Neuronal stem cell (in vitro differentiated cells): ENCODE results near the gene ARHGAP9.

Experiments
- DNase-seq: peaks from one replicate; pipeline ENCODE4 v3.0.0-alpha.2; 2013; ENCODE audit warnings: low spot score
- H2AFZ ChIP-seq: one replicate; pipeline ENCODE4 v1.6.1; 2013; ENCODE audit warnings: mild to moderate bottlenecking, low read length, inconsistent platforms
- H2AK5ac ChIP-seq: 2 replicates; pipeline ENCODE4 v1.6.1; 2013; ENCODE audit warnings: low read depth, mild to moderate bottlenecking, inconsistent platforms, low read length, moderate library complexity, mixed read lengths
- H2BK120ac ChIP-seq: 2 replicates; pipeline ENCODE4 v1.6.1; 2013; ENCODE audit warnings: low read depth, mild to moderate bottlenecking, inconsistent platforms, low read length, moderate library complexity, mixed read lengths
- H2BK12ac ChIP-seq: one replicate; pipeline ENCODE4 v1.6.1; 2013; ENCODE audit warnings: low read length, inconsistent platforms
- H2BK15ac ChIP-seq: 2 replicates; pipeline ENCODE4 v1.6.1; 2013; ENCODE audit warnings: mild to moderate bottlenecking, low read length, inconsistent platforms, mixed read lengths
- H2BK5ac ChIP-seq: one replicate; pipeline ENCODE4 v1.6.1; 2013; ENCODE audit warnings: inconsistent platforms, mild to moderate bottlenecking, low read length, moderate library complexity
- H3K14ac ChIP-seq: one replicate; pipeline ENCODE4 v1.6.1; 2013; ENCODE audit warnings: low read length, inconsistent platforms
- H3K18ac ChIP-seq: 2 replicates; pipeline ENCODE4 v1.6.1; 2013; ENCODE audit warnings: low read length, inconsistent platforms
- H3K23ac ChIP-seq: 2 replicates; pipeline ENCODE4 v1.6.1; 2013; ENCODE audit warnings: low read depth, mild to moderate bottlenecking, mixed read lengths, low read length, inconsistent platforms; ENCODE audit not compliant: poor library complexity
- H3K27ac ChIP-seq: replicated peaks from 3 replicates; pipeline ENCODE4 v1.5.1; 2013; ENCODE audit warnings: low read length, inconsistent platforms
- H3K27me3 ChIP-seq, 3 experiments: 2 replicates each; pipeline ENCODE4 v1.6.1; 2013; ENCODE audit warnings: low read length in 3 of 3, mild to moderate bottlenecking in 2 of 3, inconsistent platforms in 1 of 3, low read depth in 1 of 3, mixed read lengths in 1 of 3, moderate library complexity in 1 of 3; ENCODE audit not compliant: control insufficient read depth in 3 of 3, insufficient read depth in 3 of 3
- H3K36me3 ChIP-seq, 2 donors: replicated peaks in 1 of 2; 2 replicates each; pipeline ENCODE4 v1.6.1; 2013; ENCODE audit warnings: low read length in 2 of 2; ENCODE audit not compliant: control insufficient read depth in 2 of 2, insufficient read depth in 2 of 2
- H3K4ac ChIP-seq: 2 replicates; pipeline ENCODE4 v1.6.1; 2013; ENCODE audit warnings: inconsistent platforms, mild to moderate bottlenecking, low read length, moderate library complexity
- H3K4me1 ChIP-seq, 2 donors: 1 replicate in 1 of 2; 2 replicates in 1 of 2; pipeline ENCODE4 v1.6.1; 2013; ENCODE audit warnings: low read length in 2 of 2, low read depth in 1 of 2; ENCODE audit not compliant: control insufficient read depth in 2 of 2, insufficient read depth in 1 of 2
- H3K4me2 ChIP-seq: one replicate; pipeline ENCODE4 v1.6.1; 2013; ENCODE audit warnings: mild to moderate bottlenecking, low read length, inconsistent platforms; ENCODE audit not compliant: insufficient read depth, poor library complexity, severe bottlenecking
- H3K4me3 ChIP-seq, 2 donors: 2 replicates each; pipeline ENCODE4 v1.5.1; 2013; ENCODE audit warnings: low read length in 2 of 2, mild to moderate bottlenecking in 2 of 2, inconsistent platforms in 1 of 2, moderate library complexity in 1 of 2
- H3K79me1 ChIP-seq: one replicate; pipeline ENCODE4 v1.6.1; 2013; ENCODE audit warnings: low read depth, mild to moderate bottlenecking, inconsistent platforms, low read length, moderate library complexity
- H3K9ac ChIP-seq: one replicate; pipeline ENCODE4 v1.6.1; 2013; ENCODE audit warnings: mild to moderate bottlenecking, low read depth, low read length, inconsistent platforms; ENCODE audit not compliant: poor library complexity
- H3K9me3 ChIP-seq, 2 donors: replicated peaks in 1 of 2; 2 replicates each; pipeline versions ENCODE3 to v1.6.1; 2013; ENCODE audit warnings: low read length in 2 of 2, mild to moderate bottlenecking in 2 of 2, inconsistent platforms in 1 of 2, low read depth in 1 of 2, mixed read lengths in 1 of 2, moderate library complexity in 1 of 2; ENCODE audit not compliant: control insufficient read depth in 2 of 2, insufficient read depth in 1 of 2
- H4K8ac ChIP-seq: one replicate; pipeline ENCODE4 v1.6.1; 2013; ENCODE audit warnings: low read depth, mild to moderate bottlenecking, inconsistent platforms, low read length, moderate library complexity
- H4K91ac ChIP-seq: one replicate; pipeline ENCODE4 v1.6.1; 2013; ENCODE audit warnings: low read length, low read depth, mild to moderate bottlenecking, inconsistent platforms; ENCODE audit not compliant: poor library complexity
- WGBS, 2 donors: extraction: QIAGEN DNeasy Blood & Tissue Kit; methylation state at CpG; one replicate each; pipeline ENCODE4 v1.1.7; 2013; ENCODE audit warnings: missing lambda C conversion rate in 2 of 2, mixed read lengths in 1 of 2; ENCODE audit not compliant: insufficient read length in 2 of 2, insufficient replicate concordance in 1 of 2; ENCODE audit errors: extremely low coverage in 2 of 2; 5-methylcytosine and 5-hydroxymethylcytosine counted together

The ARHGAP9 gene

GRCh38 chr12:57491393-57492280 lies 12.0 kb upstream of the ARHGAP9 start:
- H3K14ac ChIP-seq = no peak overlapping the region
- no peak overlapping the region for H3K18ac ChIP-seq
- H2BK120ac ChIP-seq = no peak overlapping the region
- no peak overlapping the region for H3K9ac ChIP-seq
- no CpG with 5 or more reads among the region's 15 CpGs for WGBS, 2 donors
- H2BK12ac ChIP-seq = no peak overlapping the region
- no peak overlapping the region for H2AFZ ChIP-seq
- H4K8ac ChIP-seq = no peak overlapping the region
- peaks cover 3% of the 10 kb centered on the region in 2 donors for H3K4me1 ChIP-seq
- H3K23ac ChIP-seq = no peak overlapping the region
- H2BK5ac ChIP-seq = no peak overlapping the region
- no peak overlapping the region for H2AK5ac ChIP-seq
- H3K79me1 ChIP-seq = peaks cover 10% of the 10 kb centered on the region
- no peak overlapping the region for H3K27ac ChIP-seq
- no peak overlapping the region for H2BK15ac ChIP-seq
- H3K4ac ChIP-seq = no peak overlapping the region
- H3K4me3 ChIP-seq = no peak overlapping the region
- DNase-seq = no peak
- peaks cover 29 to 58% of the 10 kb centered on the region in 2 donors for H3K36me3 ChIP-seq
- H3K4me2 ChIP-seq = no peak overlapping the region
- peaks cover 0 to 6% of the 10 kb centered on the region in 2 donors for H3K9me3 ChIP-seq
- no peaks in the 10 kb centered on the region for H3K27me3 ChIP-seq
- H4K91ac ChIP-seq = no peak overlapping the region

GRCh38 chr12:57490126-57490525 lies 10.5 kb upstream of the ARHGAP9 start:
- Histone ChIP-seq H2BK15ac (no peak overlapping the region), H2AFZ (no peak overlapping the region), H3K27ac (no peak overlapping the region), H2BK12ac (no peak overlapping the region), H2BK120ac (no peak overlapping the region), H3K4ac (no peak overlapping the region), H4K8ac (no peak overlapping the region), H3K27me3 (no peaks in the 10 kb centered on the region), H3K9me3 (peaks cover 0 to 6% of the 10 kb centered on the region in 2 donors), H3K9ac (no peak overlapping the region), H3K36me3 (peaks cover 27 to 48% of the 10 kb centered on the region in 2 donors), H3K23ac (no peak overlapping the region), H2AK5ac (no peak overlapping the region), H3K4me2 (no peak overlapping the region), H3K14ac (no peak overlapping the region), H4K91ac (no peak overlapping the region), H3K18ac (no peak overlapping the region), H3K4me1 (peaks cover 3% of the 10 kb centered on the region in 2 donors), H2BK5ac (no peak overlapping the region), H3K4me3 (peak overlapping the region in 1 of 2 donors; percentile 17), H3K79me1 (peaks cover 10% of the 10 kb centered on the region)
- no CpG with 5 or more reads among the region's 4 CpGs for WGBS, 2 donors
- DNase-seq = no peak

GRCh38 chr12:57489157-57489641 lies 9.5 kb upstream of the ARHGAP9 start:
- no peak overlapping the region for H3K4ac ChIP-seq
- peak overlapping the region; percentile 23 for H3K4me2 ChIP-seq
- no peak overlapping the region for H2AFZ ChIP-seq
- H3K23ac ChIP-seq = no peak overlapping the region
- no peak overlapping the region for H3K14ac ChIP-seq
- H4K91ac ChIP-seq = no peak overlapping the region
- H3K36me3 ChIP-seq = peaks cover 27 to 47% of the 10 kb centered on the region in 2 donors
- no peak overlapping the region for H3K18ac ChIP-seq
- H2BK5ac ChIP-seq = no peak overlapping the region
- H2AK5ac ChIP-seq = no peak overlapping the region
- no CpG with 5 or more reads among the region's 5 CpGs for WGBS, 2 donors
- H2BK12ac ChIP-seq = no peak overlapping the region
- peaks cover 0 to 6% of the 10 kb centered on the region in 2 donors for H3K9me3 ChIP-seq
- no peak overlapping the region for H2BK120ac ChIP-seq
- no peaks in the 10 kb centered on the region for H3K27me3 ChIP-seq
- H3K79me1 ChIP-seq = peaks cover 10% of the 10 kb centered on the region
- no peak overlapping the region for H3K9ac ChIP-seq
- H3K4me3 ChIP-seq = peak overlapping the region in 1 of 2 donors; percentile 86
- H2BK15ac ChIP-seq = no peak overlapping the region
- peak overlapping the region; percentile 20 for H4K8ac ChIP-seq
- peaks cover 3% of the 10 kb centered on the region in 2 donors for H3K4me1 ChIP-seq
- DNase-seq = no peak
- H3K27ac ChIP-seq = no peak overlapping the region
